SH-SY5Y (cell line): ENCODE data around the gene ZIC3.

Experiments used
- GATA2 ChIP-seq: IDR thresholded peaks from 2 replicates; pipeline ENCODE4 v1.6.1; 2011; ENCODE audit warnings: mild to moderate bottlenecking, low read depth, low read length
- GATA3 ChIP-seq: IDR thresholded peaks from 2 replicates; pipeline ENCODE4 v1.6.1; 2011; ENCODE audit warnings: low read depth, mild to moderate bottlenecking, low read length, moderate library complexity

DNA sequence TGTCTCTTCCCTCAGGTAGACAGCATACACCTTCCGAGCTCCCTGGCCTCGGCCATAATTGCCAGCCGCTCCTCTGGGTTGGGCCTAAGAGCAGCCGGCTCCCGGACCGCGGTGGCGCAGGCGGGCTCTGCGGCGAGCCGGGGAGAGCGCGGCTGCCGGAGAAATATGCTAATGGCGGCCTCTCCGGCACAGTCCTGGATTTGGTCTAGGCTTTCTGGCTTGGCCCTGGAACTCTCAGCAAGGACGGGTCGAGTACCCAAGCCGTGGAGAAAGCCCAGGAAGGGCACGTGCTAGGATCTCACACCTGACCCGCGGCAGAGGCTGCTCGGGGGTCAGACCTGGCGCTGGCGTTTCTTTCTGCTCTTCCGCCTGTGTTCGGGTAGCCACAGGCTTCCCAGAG lies 18.6 kb upstream of the ZIC3 start:
- TF ChIP-seq GATA2: no peak
- TF ChIP-seq GATA3: no peak
